ENCODE data around the gene PARP11. TPM values are rescaled to one million over a fixed set of nuclear protein-coding genes. Genes with fewer than 3 reads are reported as not detected.
A peak's percentile ranks its signal among the peaks of the same experiment; 100 is the strongest.

The PARP11 gene
- 10 to 100 TPM in 1 of 4 donors, 1 to 10 TPM in 3; 4.3 to 10.7 (median 5.7) TPM for total RNA-seq

- no peaks in the 10 kb centered on the region for H3K36me3 ChIP-seq
- H3K4me3 ChIP-seq: peak within 1 kb of the TSS; percentile 64 to 78 (median 67)
- peaks cover 0 to 34% (median 13%) of the 10 kb centered on the region in 4 donors for H3K4me1 ChIP-seq
- H3K27ac ChIP-seq: peak within 1 kb of the TSS; percentile 93 to 96 (median 94)
- DNase-seq (ENCODE audit: low spot score in 2 of 2): peak; percentile 97 to 98
- H3K9me3 ChIP-seq: no peaks in the 10 kb centered on the region
- WGBS, 2 donors: 1% methylated on average over 50 to 55 of the region's 55 CpGs
- TF ChIP-seq CTCF (IDR thresholded peaks at IDR 0.05) (peak in 1 of 5 experiments; percentile 13), POLR2A (IDR thresholded peaks at IDR 0.05) (peak in 1 of 2 donors; percentile 58), EP300 (IDR thresholded peaks at IDR 0.05) (peak in 1 of 2 donors; percentile 81)
- H3K27me3 ChIP-seq: no peaks in the 10 kb centered on the region
Measured at GRCh38 chr12:3872800-3873636, at the start of gene PARP11. Gene PARP11, minus strand, starts transcription at chr12:3873399. Its CDS starts 170 bp downstream, at chr12:3873229.

GRCh38 chr12:3922033-3922432 is 48.8 kb upstream of the PARP11 start:
- DNase-seq (ENCODE audit: low spot score in 2 of 2): no peak
- H3K27ac ChIP-seq: no peak overlapping the region
- no peaks in the 10 kb centered on the region for H3K36me3 ChIP-seq
- TF ChIP-seq EP300 (IDR thresholded peaks at IDR 0.05) (no peak), POLR2A (IDR thresholded peaks at IDR 0.05) (no peak), CTCF (IDR thresholded peaks at IDR 0.05) (no peak)
- WGBS, 2 donors: 87 to 88% methylated on average over 6 of the region's 6 CpGs
- H3K4me3 ChIP-seq: no peak overlapping the region
- H3K27me3 ChIP-seq: peaks cover 0 to 14% of the 10 kb centered on the region in 2 donors
- H3K9me3 ChIP-seq: no peaks in the 10 kb centered on the region
- peaks cover 0 to 14% (median 2%) of the 10 kb centered on the region in 4 donors for H3K4me1 ChIP-seq

GRCh38 chr12:3921526-3921925 is 48.3 kb upstream of the PARP11 start:
- Histone ChIP-seq H3K36me3 (no peaks in the 10 kb centered on the region), H3K4me1 (peaks cover 0 to 14% (median 2%) of the 10 kb centered on the region in 4 donors), H3K27ac (no peak overlapping the region), H3K27me3 (peaks cover 0 to 14% of the 10 kb centered on the region in 2 donors), H3K9me3 (no peaks in the 10 kb centered on the region), H3K4me3 (no peak overlapping the region)
- no peak for DNase-seq (ENCODE audit: low spot score in 2 of 2)
- no peak for TF ChIP-seq CTCF (IDR thresholded peaks at IDR 0.05)
- TF ChIP-seq EP300 (IDR thresholded peaks at IDR 0.05): no peak
- no peak for TF ChIP-seq POLR2A (IDR thresholded peaks at IDR 0.05)
- WGBS, 2 donors: 65 to 69% methylated on average over 3 of the region's 3 CpGs

GRCh38 chr12:3921151-3921471 is 47.9 kb upstream of the PARP11 start:
- H3K27me3 ChIP-seq: peaks cover 0 to 14% of the 10 kb centered on the region in 2 donors
- WGBS, 2 donors: 19 to 49% methylated on average over 7 of the region's 7 CpGs
- TF ChIP-seq EP300 (IDR thresholded peaks at IDR 0.05): no peak
- TF ChIP-seq CTCF (IDR thresholded peaks at IDR 0.05): no peak
- no peak for TF ChIP-seq POLR2A (IDR thresholded peaks at IDR 0.05)

More at GRCh38 chr12:3921151-3921471, 47.9 kb upstream of the PARP11 start:
- Histone ChIP-seq H3K4me1 (peaks cover 0 to 14% (median 2%) of the 10 kb centered on the region in 4 donors), H3K27ac (no peak overlapping the region), H3K9me3 (no peaks in the 10 kb centered on the region), H3K4me3 (no peak overlapping the region), H3K36me3 (no peaks in the 10 kb centered on the region)
- no peak for DNase-seq (ENCODE audit: low spot score in 2 of 2)
